Motor neuron (in vitro differentiated cells): ENCODE data around the gene NFATC2IP. TPM values are rescaled to one million over a fixed set of nuclear protein-coding genes. Genes with fewer than 3 reads are reported as not detected.

Experiments used
- ATAC-seq, 8 experiments: fragments of 200-7000 bp; cut with Tn5 transposase; replicated peaks in 6 of 8; 2 replicates each; pipeline ENCODE4 v1.8.0; 2021; ENCODE audit warnings: mild to moderate bottlenecking in 8 of 8, moderate library complexity in 8 of 8
- H3K27ac ChIP-seq, 2 donors: fragments of 250-450 bp; sonication (Bioruptor Pico); 2 replicates each; pipeline ENCODE4 v1.9.0; 2021; ENCODE audit warnings: antibody characterized with exemption in 2 of 2, mild to moderate bottlenecking in 2 of 2, moderate library complexity in 1 of 2
- H3K4me1 ChIP-seq, 2 donors: fragments of 250-450 bp; sonication (Bioruptor Pico); replicated peaks in 1 of 2; 2 replicates each; pipeline ENCODE4 v1.6.1; 2021; ENCODE audit warnings: antibody characterized with exemption in 2 of 2, mild to moderate bottlenecking in 2 of 2, moderate library complexity in 1 of 2
- H3K4me3 ChIP-seq, 5 donors: fragments of 250-450 bp; sonication (Bioruptor Pico); 2 replicates each; pipeline ENCODE4 v1.9.0; 2021; ENCODE audit warnings: antibody characterized with exemption in 5 of 5, mild to moderate bottlenecking in 5 of 5, moderate library complexity in 4 of 5
- WGBS, 10 experiments: fragments of 450-650 bp; shearing (Covaris generic); methylation state at CpG; one replicate each; pipeline ENCODE4 v1.0.0; 2022; 5-methylcytosine and 5-hydroxymethylcytosine counted together
- in situ Hi-C, 9 experiments: fragments of 400-800 bp; cut with MboI; loops; one replicate each; pipeline ENCODE4 v1.15.0; 2021; ENCODE audit warnings: low sequenced_read_pairs in 9 of 9, low pct_unique_long_range_greater_than_20kb in 2 of 9; ENCODE audit not compliant: unreplicated experiment in 9 of 9
- total RNA-seq, 8 experiments: library from RNA; unstranded; fragments of 300-600 nt; gene quantifications; 2 replicates each; pipeline versions ENCODE4 v1.2.3 to v1.2.4, GENCODE V29; 2022

The NFATC2IP gene
- total RNA-seq, 8 experiments from 2014 or later = 10.2 to 51.7 (median 16.4) TPM

- Histone ChIP-seq H3K4me3 (no peak overlapping the region), H3K27ac (no peak overlapping the region), H3K4me1 (no peaks in the 10 kb centered on the region)
- in situ Hi-C loops = no loop called here
- WGBS, 10 experiments = 79 to 100% (median 100%) methylated on average over 1 to 3 of the region's 3 CpGs; no CpG with 5 or more reads in 5 of the 10 experiments
- no peak for ATAC-seq
Observed at GRCh38 chr16:29014561-29015069, 63.9 kb downstream of the NFATC2IP start.

Other genes starting within 250 kb of the NFATC2IP start
- gene EIF3C, start 239.5 kb upstream of the NFATC2IP start, total RNA-seq = 100 to 1,000 TPM; 259 to 754 (median 376) TPM
- gene NPIPB9, start 199.2 kb upstream of the NFATC2IP start, total RNA-seq = 1 to 10 TPM in 5 of 8 experiments, under 1 TPM in 3; 0.60 to 7.5 (median 1.5) TPM
- 100 to 1,000 TPM in 2 of 8 experiments, 10 to 100 TPM in 6; 30.4 to 129 (median 57.4) TPM for gene ATXN2L, start 127.9 kb upstream of the NFATC2IP start, total RNA-seq
- 100 to 1,000 TPM in 7 of 8 experiments, 10 to 100 TPM in 1; 97.3 to 268 (median 122) TPM for gene TUFM, start 104.6 kb upstream of the NFATC2IP start, total RNA-seq
- gene SH2B1, start 87.1 kb upstream of the NFATC2IP start, total RNA-seq = 10 to 100 TPM; 14.5 to 59.6 (median 32.1) TPM
- gene ATP2A1, start 72.4 kb upstream of the NFATC2IP start, total RNA-seq = 1 to 10 TPM in 5 of 8 experiments, under 1 TPM in 3; 0.49 to 7.2 (median 1.8) TPM
- 10 to 100 TPM in 5 of 8 experiments, 1 to 10 TPM in 3; 8.2 to 22.9 (median 11.1) TPM for gene RABEP2, start 25.7 kb upstream of the NFATC2IP start, total RNA-seq
- under 1 TPM in 4 of 8 experiments, not detected in 4; 0.13 to 0.56 (median 0.31) TPM for gene CD19, start 19.0 kb upstream of the NFATC2IP start, total RNA-seq
- 10 to 100 TPM; 23.4 to 63.3 (median 32.6) TPM for gene SPNS1, start 23.8 kb downstream of the NFATC2IP start, total RNA-seq
- gene LAT, start 34.1 kb downstream of the NFATC2IP start, total RNA-seq = 1 to 10 TPM in 7 of 8 experiments, under 1 TPM in 1; 0.71 to 6.2 (median 3.4) TPM